Lower lobe of right lung (tissue), 2 donors: ENCODE data around the gene AKAP9. TPM values are rescaled to one million over a fixed set of nuclear protein-coding genes. Genes with fewer than 3 reads are reported as not detected.

Experiments used
- ATAC-seq, 2 donors: fragments of 200-7000 bp; cut with Tn5 transposase; one replicate each; pipeline ENCODE4 v1.9.1; 2020 to 2022; ENCODE audit warnings: mild to moderate bottlenecking in 2 of 2, moderate library complexity in 2 of 2
- DNase-seq: peaks from one replicate; pipeline ENCODE4 v3.0.0-alpha.2; 2020
- H3K27ac ChIP-seq: fragments of 200-600 bp; one replicate; pipeline ENCODE4 v1.8.0; 2022
- H3K27me3 ChIP-seq: fragments of 200-600 bp; one replicate; pipeline ENCODE4 v1.8.0; 2022; ENCODE audit warnings: low read depth
- H3K36me3 ChIP-seq: fragments of 200-600 bp; one replicate; pipeline ENCODE4 v1.8.0; 2022; ENCODE audit warnings: mild to moderate bottlenecking
- H3K4me1 ChIP-seq: fragments of 200-600 bp; one replicate; pipeline ENCODE4 v1.8.0; 2022
- H3K4me3 ChIP-seq: fragments of 200-600 bp; one replicate; pipeline ENCODE4 v1.8.0; 2022; ENCODE audit warnings: mild to moderate bottlenecking
- H3K9me3 ChIP-seq: fragments of 200-600 bp; one replicate; pipeline ENCODE4 v1.8.0; 2022
- CTCF ChIP-seq: fragments of 200-600 bp; IDR thresholded peaks from one replicate; pipeline ENCODE4 v1.8.0; 2022; ENCODE audit warnings: antibody characterized with exemption, mild to moderate bottlenecking
- intact Hi-C: fragments of 100-400 bp; cut with DNase I; formaldehyde crosslinking; loops from one replicate; pipeline ENCODE4 v1.11.0; 2022
- total RNA-seq: library from RNA; stranded (reverse); fragmentation: NEBNext Ultra II Directional; extraction: Animal tissue kit (Norgen Biotek cat#: 25700); gene quantifications from one replicate; pipeline ENCODE4 v1.2.1, GENCODE V29; 2021
- donor health status: DM: no; HTN: yes; CAD: no; lungs with severe emphysema.

AKAP9 gene
- total RNA-seq, 1 donor from 2014 or later, result 93.7 TPM

- Histone ChIP-seq H3K9me3 (no peaks in the 10 kb centered on the region), H3K27ac (peak overlapping the region; percentile 94), H3K4me1 (peaks cover 11% of the 10 kb centered on the region), H3K27me3 (no peaks in the 10 kb centered on the region), H3K4me3 (peak overlapping the region; percentile 91), H3K36me3 (peaks cover 31% of the 10 kb centered on the region)
- no peak for TF ChIP-seq CTCF
- intact Hi-C loops, result no loop called here
- DNase-seq (no peak), ATAC-seq (peak; percentile 23 to 48)
Measured at GRCh38 chr7:92133133-92133736, 192.6 kb downstream of the AKAP9 start.

GRCh38 chr7:92133737-92134270 lies 193.1 kb downstream of the AKAP9 start:
- peak; percentile 75 for TF ChIP-seq CTCF
- ATAC-seq, result peak; percentile 71 to 74
- intact Hi-C loops, result no loop called here

GRCh38 chr7:92134271-92135051 lies 193.8 kb downstream of the AKAP9 start, which contains the start of gene CYP51A1:
Gene CYP51A1 (minus strand): TSS chr7:92134477. CDS start chr7:92134364, 113 bp downstream.
- ATAC-seq, result peak; percentile 98
- peak; percentile 93 for DNase-seq
- H3K36me3 ChIP-seq, result peaks cover 20% of the 10 kb centered on the region
- no peak for TF ChIP-seq CTCF
- peaks cover 11% of the 10 kb centered on the region for H3K4me1 ChIP-seq
- intact Hi-C loops, result no loop called here
- peak within 1 kb of the TSS; percentile 94 for H3K27ac ChIP-seq
- H3K9me3 ChIP-seq, result no peaks in the 10 kb centered on the region
- H3K4me3 ChIP-seq, result peak within 1 kb of the TSS; percentile 91
- H3K27me3 ChIP-seq, result no peaks in the 10 kb centered on the region

More at GRCh38 chr7:92133737-92134270, 193.1 kb downstream of the AKAP9 start:
- Histone ChIP-seq H3K9me3 (no peaks in the 10 kb centered on the region), H3K27ac (peak overlapping the region; percentile 94), H3K4me3 (peak overlapping the region; percentile 91), H3K27me3 (no peaks in the 10 kb centered on the region), H3K36me3 (peaks cover 26% of the 10 kb centered on the region), H3K4me1 (peaks cover 11% of the 10 kb centered on the region)
- peak; percentile 76 for DNase-seq

GRCh38 chr7:92135052-92135889 lies 194.6 kb downstream of the AKAP9 start:
- peak; percentile 10 for TF ChIP-seq CTCF
- Histone ChIP-seq H3K9me3 (no peaks in the 10 kb centered on the region), H3K4me1 (peaks cover 11% of the 10 kb centered on the region), H3K27me3 (no peaks in the 10 kb centered on the region), H3K27ac (peak overlapping the region; percentile 94), H3K4me3 (peak overlapping the region; percentile 91), H3K36me3 (peaks cover 12% of the 10 kb centered on the region)
- DNase-seq (no peak), ATAC-seq (peak in 1 of 2 donors; percentile 28)
- intact Hi-C loops, result no loop called here

GRCh38 chr7:92137557-92137956 lies 196.9 kb downstream of the AKAP9 start:
- H3K4me1 ChIP-seq, result peaks cover 10% of the 10 kb centered on the region
- no peak overlapping the region for H3K4me3 ChIP-seq
- ATAC-seq (no peak), DNase-seq (no peak)
- H3K9me3 ChIP-seq, result no peaks in the 10 kb centered on the region
- H3K36me3 ChIP-seq, result no peaks in the 10 kb centered on the region
- no peak for TF ChIP-seq CTCF
- H3K27me3 ChIP-seq, result no peaks in the 10 kb centered on the region
- no peak overlapping the region for H3K27ac ChIP-seq
- intact Hi-C loops, result no loop called here
